GM12878 (cell line): ENCODE measurements around the gene TRIM13. TPM values are rescaled to one million over a fixed set of nuclear protein-coding genes. Genes with fewer than 3 reads are reported as not detected.

Source experiments
- ATF2 ChIP-seq: IDR thresholded peaks from 2 replicates; pipeline ENCODE4 v1.6.1; 2012; ENCODE audit warnings: low read length, inconsistent platforms
- CHD4 ChIP-seq: fragments of 200-600 bp; sonication (generic); IDR thresholded peaks from 2 replicates; pipeline ENCODE4 v1.6.1; 2016; ENCODE audit warnings: mild to moderate bottlenecking
- E2F4 ChIP-seq: IDR thresholded peaks from 2 replicates; pipeline ENCODE4 v1.6.1; 2012; ENCODE audit warnings: low read depth, low read length, improper control_type of control experiment
- E2F8 ChIP-seq: fragments of 450-650 bp; IDR thresholded peaks from 2 replicates; pipeline ENCODE4 v1.6.1; 2018; ENCODE audit warnings: mild to moderate bottlenecking, low read depth, moderate library complexity; ENCODE audit not compliant: partially characterized antibody
- EGR1 ChIP-seq, 2 experiments: IDR thresholded peaks; 1 replicate in 1 of 2; 2 replicates in 1 of 2; pipeline ENCODE4 v1.6.1; 2011 to 2012; ENCODE audit warnings: low read depth in 2 of 2, low read length in 2 of 2, borderline replicate concordance in 1 of 2, mild to moderate bottlenecking in 1 of 2, moderate library complexity in 1 of 2
- ELK1 ChIP-seq: IDR thresholded peaks from 2 replicates; pipeline ENCODE4 v1.6.1; 2012; ENCODE audit warnings: low read depth, low read length, improper control_type of control experiment
- EZH2 ChIP-seq: IDR thresholded peaks from 2 replicates; pipeline ENCODE4 v1.6.1; 2012; ENCODE audit warnings: low read depth, mild to moderate bottlenecking, control low read depth, inconsistent platforms, low read length, borderline replicate concordance; ENCODE audit not compliant: control insufficient read depth
- HDAC2 ChIP-seq: fragments of 200-600 bp; sonication (generic); IDR thresholded peaks from 2 replicates; pipeline ENCODE4 v1.6.1; 2017
- IRF4 ChIP-seq: IDR thresholded peaks from 2 replicates; pipeline ENCODE4 v1.6.1; 2011; ENCODE audit warnings: low read depth, low read length
- LARP7 ChIP-seq: fragments of 450-650 bp; IDR thresholded peaks from 2 replicates; pipeline ENCODE4 v1.6.1; 2017; ENCODE audit warnings: mild to moderate bottlenecking
- MAX ChIP-seq: IDR thresholded peaks from 2 replicates; pipeline ENCODE4 v1.6.1; 2012; ENCODE audit warnings: low read depth, low read length, improper control_type of control experiment
- MEF2B ChIP-seq: fragments of 450-650 bp; IDR thresholded peaks from 2 replicates; pipeline ENCODE4 v1.6.1; 2018; ENCODE audit warnings: mild to moderate bottlenecking, moderate library complexity; ENCODE audit not compliant: partially characterized antibody, poor library complexity, severe bottlenecking
- MXI1 ChIP-seq: fragments of 150-350 bp; IDR thresholded peaks from 2 replicates; pipeline ENCODE4 v1.6.1; 2011; ENCODE audit warnings: low read depth, mild to moderate bottlenecking, inconsistent platforms, low read length, improper control_type of control experiment
- MYB ChIP-seq: fragments of 150-350 bp; IDR thresholded peaks from 2 replicates; pipeline ENCODE4 v1.6.1; 2014; ENCODE audit warnings: mild to moderate bottlenecking, low read depth, low read length, borderline replicate concordance
- POLR2A ChIP-seq: IDR thresholded peaks from 2 replicates; pipeline ENCODE4 v1.6.1; 2011; ENCODE audit warnings: low read depth, mild to moderate bottlenecking, low read length
- RBBP5 ChIP-seq: fragments of 200-600 bp; sonication (generic); conservative IDR thresholded peaks from 2 replicates; pipeline ENCODE4 v1.6.1; 2016
- SPI1 ChIP-seq: IDR thresholded peaks from 2 replicates; pipeline ENCODE4 v1.6.1; 2011; ENCODE audit warnings: low read depth, mild to moderate bottlenecking, low read length, moderate library complexity, borderline replicate concordance; ENCODE audit not compliant: insufficient read depth
- TARDBP ChIP-seq: IDR thresholded peaks from 2 replicates; pipeline ENCODE4 v1.6.1; 2016; ENCODE audit warnings: borderline replicate concordance
- TCF12 ChIP-seq: IDR thresholded peaks from 2 replicates; pipeline ENCODE4 v1.6.1; 2011; ENCODE audit warnings: low read depth, mild to moderate bottlenecking, low read length
- TCF3 ChIP-seq: IDR thresholded peaks from 2 replicates; pipeline ENCODE4 v1.6.1; 2012; ENCODE audit warnings: low read depth, mild to moderate bottlenecking, low read length, borderline replicate concordance; ENCODE audit not compliant: insufficient read depth
- USF1 ChIP-seq: IDR thresholded peaks from 2 replicates; pipeline ENCODE4 v1.6.1; 2011; ENCODE audit warnings: borderline replicate concordance, low read depth, mild to moderate bottlenecking, moderate library complexity, mixed read lengths, low read length; ENCODE audit not compliant: insufficient read depth; ENCODE audit errors: extremely low read length
- polyA plus RNA-seq, 11 experiments: library from polyadenylated mRNA; depleted of rRNA in 4 of 11; unstranded in 6 of 11; stranded (reverse) in 5 of 11; fragments of >200 nt; fragmentation: Nextera tagmentation in 4 of 11; fragmentation: Illumina TruSeq in 1 of 11; extraction: Ambion mirVana in 4 of 11; extraction: Trizol in 1 of 11; gene quantifications; 1 replicate in 1 of 11; 2 replicates in 10 of 11; pipeline versions ENCODE4 v1.2.1 to v1.2.3, GENCODE V29; 2011 to 2016; ENCODE audit warnings: inconsistent platforms in 2 of 11, missing spikeins in 2 of 11, low read depth in 1 of 11
- total RNA-seq, 4 experiments: library from RNA; depleted of rRNA in 3 of 4; stranded (reverse); fragments of >200 nt in 3 of 4; fragmentation: Illumina TruSeq in 1 of 4; extraction: Trizol in 1 of 4; gene quantifications; 2 replicates each; pipeline versions ENCODE4 v1.2.1 to v1.2.3, GENCODE V29; 2013 to 2021

TRIM13 gene
- total and polyA plus RNA-seq, 10 of the 15 experiments (the other 5 are each of a cell fraction or from before 2014, with no cell fraction given), result 15.4 to 33.8 (median 21.0) TPM

- TF ChIP-seq EGR1 (IDR thresholded peaks at IDR 0.05; ENCODE audit: borderline replicate concordance in 1 of 2, low read depth in 2 of 2, low read length in 2 of 2) (no peak), CHD4 (no peak), E2F8 (no peak), SPI1 (peak; percentile 93), TCF3 (no peak), MYB (no peak), ATF2 (peak; percentile 78), IRF4 (peak; percentile 93), ELK1 (peak; percentile 32; the same call in 1 of the 2 replicates), TARDBP (no peak), USF1 (no peak), LARP7 (no peak), MEF2B (peak; percentile 53), MXI1 (peak; percentile 78; the same call in 1 of the 2 replicates), E2F4 (no peak; the same call in 1 of the 2 replicates), EZH2 (no peak), HDAC2 (no peak), TCF12 (peak; percentile 17; the same call in 1 of the 2 replicates), POLR2A (no peak), MAX (peak; percentile 47; the same call in 1 of the 2 replicates), RBBP5 (no peak)
Observed at GRCh38 chr13:50026788-50027473, 30.1 kb downstream of the TRIM13 start (continued).
